HEK293 (cell line): Measurements from ENCODE around the gene NMRK2.

Source experiments
- CTCF ChIA-PET: fragments of 350-600 bp; formaldehyde crosslinking; extraction: SDS; loops from one replicate; lab custom pipeline; 2021; ENCODE audit warnings: antibody characterized with exemption; lab: Yijun Ruan, JAX
- POLR2A ChIA-PET: fragments of 300-600 bp; formaldehyde crosslinking; extraction: SDS; loops from one replicate; lab custom pipeline; 2020; ENCODE audit warnings: antibody characterized with exemption, inconsistent platforms; lab: Yijun Ruan, JAX
- H3K27ac ChIP-seq: fragments of 200-500 bp; sonication (Bioruptor generic); 2 replicates; pipeline ENCODE4 v1.5.1; 2014; ENCODE audit warnings: low read depth, low read length, control low read depth, inconsistent platforms; ENCODE audit errors: extremely low read depth
- H3K36me3 ChIP-seq, 2 experiments: fragments of 200-500 bp in 1 of 2; sonication (Bioruptor generic) in 1 of 2; 1 replicate in 1 of 2; 2 replicates in 1 of 2; pipeline ENCODE4 v1.5.1; 2014 to 2017; ENCODE audit warnings: inconsistent platforms in 2 of 2, low read length in 2 of 2; ENCODE audit not compliant: control insufficient read depth in 2 of 2, insufficient read depth in 1 of 2
- H3K4me1 ChIP-seq: fragments of 200-500 bp; sonication (Bioruptor generic); 2 replicates; pipeline ENCODE4 v1.5.1; 2014; ENCODE audit warnings: mild to moderate bottlenecking, low read length, inconsistent platforms; ENCODE audit not compliant: control insufficient read depth, insufficient read depth
- H3K4me3 ChIP-seq: 2 replicates; pipeline ENCODE4 v1.5.1; 2011; ENCODE audit warnings: low read depth, mild to moderate bottlenecking, control low read depth, low read length, moderate library complexity
- H3K9me3 ChIP-seq: fragments of 200-500 bp; sonication (Bioruptor generic); 2 replicates; pipeline ENCODE4 v1.5.1; 2014; ENCODE audit warnings: low read depth, low read length, inconsistent platforms; ENCODE audit not compliant: control insufficient read depth, insufficient read depth
- EGR2 ChIP-seq: fragments of 450-650 bp; formaldehyde crosslinking; IDR thresholded peaks from 2 replicates; pipeline ENCODE4 v1.5.1; 2016; ENCODE audit warnings: low read depth, missing biosample characterization, missing genetic modification characterization
- IKZF3 ChIP-seq: fragments of 450-650 bp; IDR thresholded peaks from 2 replicates; pipeline ENCODE4 v1.5.0; 2018; ENCODE audit warnings: missing biosample characterization, mild to moderate bottlenecking, missing genetic modification characterization, moderate library complexity
- SCRT2 ChIP-seq: fragments of 450-650 bp; formaldehyde crosslinking; IDR thresholded peaks from 2 replicates; pipeline ENCODE4 v1.5.1; 2016; ENCODE audit warnings: missing biosample characterization, missing genetic modification characterization
- SP3 ChIP-seq: fragments of 450-650 bp; formaldehyde crosslinking; IDR thresholded peaks from 2 replicates; pipeline ENCODE4 v1.5.1; 2016; ENCODE audit warnings: missing biosample characterization, missing genetic modification characterization
- WT1 ChIP-seq: fragments of 450-650 bp; formaldehyde crosslinking; IDR thresholded peaks from 2 replicates; pipeline ENCODE4 v1.5.1; 2016; ENCODE audit warnings: missing biosample characterization, missing genetic modification characterization
- ZIC2 ChIP-seq: fragments of 450-650 bp; formaldehyde crosslinking; IDR thresholded peaks from 2 replicates; pipeline ENCODE4 v1.5.1; 2016; ENCODE audit warnings: missing biosample characterization, missing genetic modification characterization
- ZNF10 ChIP-seq: fragments of 450-650 bp; formaldehyde crosslinking; IDR thresholded peaks from 2 replicates; pipeline ENCODE4 v1.5.1; 2017; ENCODE audit warnings: missing biosample characterization, missing genetic modification characterization
- ZNF248 ChIP-seq: fragments of 450-650 bp; formaldehyde crosslinking; IDR thresholded peaks from 2 replicates; pipeline ENCODE4 v1.5.1; 2017; ENCODE audit warnings: missing biosample characterization, missing genetic modification characterization
- ZNF530 ChIP-seq: fragments of 450-650 bp; formaldehyde crosslinking; IDR thresholded peaks from 2 replicates; pipeline ENCODE4 v1.5.1; 2016; ENCODE audit warnings: low read depth, missing biosample characterization, missing genetic modification characterization
- ZNF624 ChIP-seq: fragments of 450-650 bp; formaldehyde crosslinking; IDR thresholded peaks from 2 replicates; pipeline ENCODE4 v1.5.1; 2017; ENCODE audit warnings: missing biosample characterization, missing genetic modification characterization
- TF ChIP-seq, protein P1 (sequence below): fragments of 450-650 bp; formaldehyde crosslinking; IDR thresholded peaks from 2 replicates; pipeline ENCODE4 v1.5.1; 2016; ENCODE audit warnings: missing biosample characterization, missing genetic modification characterization
- TF ChIP-seq, protein P2 (sequence below): fragments of 450-650 bp; formaldehyde crosslinking; IDR thresholded peaks from 2 replicates; pipeline ENCODE4 v1.5.1; 2016; ENCODE audit warnings: missing biosample characterization, missing genetic modification characterization
- TF ChIP-seq, protein P3 (sequence below): fragments of 450-650 bp; formaldehyde crosslinking; IDR thresholded peaks from 2 replicates; pipeline ENCODE4 v1.5.1; 2016; ENCODE audit warnings: missing biosample characterization, missing genetic modification characterization
- TF ChIP-seq, protein P4 (sequence below): fragments of 450-650 bp; formaldehyde crosslinking; IDR thresholded peaks from 2 replicates; pipeline ENCODE4 v1.5.1; 2017; ENCODE audit warnings: missing biosample characterization, missing genetic modification characterization
- TF ChIP-seq, protein P5 (sequence below): fragments of 450-650 bp; formaldehyde crosslinking; IDR thresholded peaks from 2 replicates; pipeline ENCODE4 v1.5.1; 2016; ENCODE audit warnings: missing biosample characterization, missing genetic modification characterization
- TF ChIP-seq, protein P6 (sequence below): fragments of 450-650 bp; formaldehyde crosslinking; IDR thresholded peaks from 2 replicates; pipeline ENCODE4 v1.5.1; 2016; ENCODE audit warnings: missing biosample characterization, missing genetic modification characterization
- TF ChIP-seq, protein P7 (sequence below): fragments of 450-650 bp; formaldehyde crosslinking; IDR thresholded peaks from 2 replicates; pipeline ENCODE4 v1.5.1; 2017; ENCODE audit warnings: missing biosample characterization, missing genetic modification characterization

The NMRK2 gene, protein sequence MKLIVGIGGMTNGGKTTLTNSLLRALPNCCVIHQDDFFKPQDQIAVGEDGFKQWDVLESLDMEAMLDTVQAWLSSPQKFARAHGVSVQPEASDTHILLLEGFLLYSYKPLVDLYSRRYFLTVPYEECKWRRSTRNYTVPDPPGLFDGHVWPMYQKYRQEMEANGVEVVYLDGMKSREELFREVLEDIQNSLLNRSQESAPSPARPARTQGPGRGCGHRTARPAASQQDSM

DNA sequence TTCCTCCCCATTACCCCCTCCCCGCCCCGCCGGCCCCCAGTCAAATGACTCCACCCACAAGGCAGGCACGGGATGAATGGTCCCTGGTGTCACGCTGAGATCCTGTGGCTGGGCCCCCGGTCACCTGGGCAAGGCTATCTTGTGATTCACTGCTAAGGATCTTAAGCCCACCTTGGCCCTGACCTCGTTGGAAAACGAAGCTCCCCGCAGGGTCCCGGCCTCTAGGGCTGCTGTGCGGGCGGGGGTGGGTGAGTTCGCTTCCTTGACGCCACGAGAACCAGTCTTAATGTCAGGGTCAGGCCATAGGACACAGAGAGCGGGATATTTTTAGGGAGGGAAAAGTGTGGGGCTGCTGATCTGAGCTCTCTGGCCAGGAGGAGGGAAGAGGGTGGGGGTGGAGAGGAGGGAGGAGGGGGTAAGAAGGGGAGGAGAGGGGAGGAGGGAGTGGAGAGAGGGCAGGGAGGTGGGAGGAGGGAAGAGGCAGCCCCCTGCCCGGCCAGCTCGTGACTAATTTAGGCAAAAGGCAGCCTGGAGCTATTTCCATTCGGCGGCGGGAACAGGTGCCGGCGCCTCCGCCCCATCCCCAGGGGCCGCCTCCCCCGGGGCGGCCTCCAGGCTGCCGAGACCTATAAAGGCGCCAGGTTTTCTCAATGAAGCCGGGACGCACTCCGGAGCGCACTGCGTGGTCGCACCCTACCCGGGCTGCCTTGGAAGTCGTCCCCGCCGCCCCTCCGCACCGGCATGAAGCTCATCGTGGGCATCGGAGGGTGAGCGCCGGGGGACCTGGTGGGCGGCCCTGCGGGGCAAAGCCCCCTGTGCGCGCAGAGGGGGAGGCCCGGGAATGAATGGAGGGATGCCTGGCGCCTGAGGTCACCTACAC, at the start of gene NMRK2:
Gene NMRK2, plus strand, starts transcription at position 139 of the 880 bp plus-strand sequence. Its CDS starts 603 bp downstream, at position 742.
- H3K27ac ChIP-seq, result no peak within 1 kb of the TSS
- peak within 1 kb of the TSS; percentile 15; the same call in 1 of the 2 replicates for H3K4me3 ChIP-seq
- no peaks in the 10 kb centered on the region for H3K9me3 ChIP-seq
- no peaks in the 10 kb centered on the region for H3K36me3 ChIP-seq
- ChIA-PET POLR2A (interaction anchor here (0.6 to 1.6 kb wide), 6 partner anchors 21 to 52 kb away, joined by 3 to 12 read pairs (median 4); partner anchors contain the start of genes DAPK3 and EEF2), CTCF (interaction anchor here (0.8 to 1.3 kb wide), 3 partner anchors 36 to 54 kb away, joined by 3 to 6 read pairs (median 4); partner anchors contain the start of gene EEF2)
- no peaks in the 10 kb centered on the region for H3K4me1 ChIP-seq
- TF ChIP-seq, protein P1, sequence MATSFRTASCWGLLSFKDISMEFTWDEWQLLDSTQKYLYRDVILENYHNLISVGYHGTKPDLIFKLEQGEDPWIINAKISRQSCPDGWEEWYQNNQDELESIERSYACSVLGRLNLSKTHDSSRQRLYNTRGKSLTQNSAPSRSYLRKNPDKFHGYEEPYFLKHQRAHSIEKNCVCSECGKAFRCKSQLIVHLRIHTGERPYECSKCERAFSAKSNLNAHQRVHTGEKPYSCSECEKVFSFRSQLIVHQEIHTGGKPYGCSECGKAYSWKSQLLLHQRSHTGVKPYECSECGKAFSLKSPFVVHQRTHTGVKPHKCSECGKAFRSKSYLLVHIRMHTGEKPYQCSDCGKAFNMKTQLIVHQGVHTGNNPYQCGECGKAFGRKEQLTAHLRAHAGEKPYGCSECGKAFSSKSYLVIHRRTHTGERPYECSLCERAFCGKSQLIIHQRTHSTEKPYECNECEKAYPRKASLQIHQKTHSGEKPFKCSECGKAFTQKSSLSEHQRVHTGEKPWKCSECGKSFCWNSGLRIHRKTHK (tag by site-specific recombination), result no peak
- no peak for TF ChIP-seq ZNF624 (tag by site-specific recombination)
- no peak for TF ChIP-seq SCRT2 (tag by site-specific recombination)
- TF ChIP-seq, protein P2, sequence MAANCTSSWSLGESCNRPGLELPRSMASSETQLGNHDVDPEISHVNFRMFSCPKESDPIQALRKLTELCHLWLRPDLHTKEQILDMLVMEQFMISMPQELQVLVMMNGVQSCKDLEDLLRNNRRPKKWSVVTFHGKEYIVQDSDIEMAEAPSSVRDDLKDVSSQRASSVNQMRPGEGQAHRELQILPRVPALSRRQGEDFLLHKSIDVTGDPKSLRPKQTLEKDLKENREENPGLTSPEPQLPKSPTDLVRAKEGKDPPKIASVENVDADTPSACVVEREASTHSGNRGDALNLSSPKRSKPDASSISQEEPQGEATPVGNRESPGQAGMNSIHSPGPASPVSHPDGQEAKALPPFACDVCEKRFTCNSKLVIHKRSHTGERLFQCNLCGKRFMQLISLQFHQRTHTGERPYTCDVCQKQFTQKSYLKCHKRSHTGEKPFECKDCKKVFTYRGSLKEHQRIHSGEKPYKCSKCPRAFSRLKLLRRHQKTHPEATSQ (tag by site-specific recombination), result no peak
- peak; percentile 53 for TF ChIP-seq ZIC2 (tag by site-specific recombination)
- TF ChIP-seq SP3 (tag by site-specific recombination), result peak; percentile 83
- peak; percentile 78 for TF ChIP-seq EGR2 (tag by site-specific recombination)
- TF ChIP-seq ZNF248, result no peak
- TF ChIP-seq, protein P3, sequence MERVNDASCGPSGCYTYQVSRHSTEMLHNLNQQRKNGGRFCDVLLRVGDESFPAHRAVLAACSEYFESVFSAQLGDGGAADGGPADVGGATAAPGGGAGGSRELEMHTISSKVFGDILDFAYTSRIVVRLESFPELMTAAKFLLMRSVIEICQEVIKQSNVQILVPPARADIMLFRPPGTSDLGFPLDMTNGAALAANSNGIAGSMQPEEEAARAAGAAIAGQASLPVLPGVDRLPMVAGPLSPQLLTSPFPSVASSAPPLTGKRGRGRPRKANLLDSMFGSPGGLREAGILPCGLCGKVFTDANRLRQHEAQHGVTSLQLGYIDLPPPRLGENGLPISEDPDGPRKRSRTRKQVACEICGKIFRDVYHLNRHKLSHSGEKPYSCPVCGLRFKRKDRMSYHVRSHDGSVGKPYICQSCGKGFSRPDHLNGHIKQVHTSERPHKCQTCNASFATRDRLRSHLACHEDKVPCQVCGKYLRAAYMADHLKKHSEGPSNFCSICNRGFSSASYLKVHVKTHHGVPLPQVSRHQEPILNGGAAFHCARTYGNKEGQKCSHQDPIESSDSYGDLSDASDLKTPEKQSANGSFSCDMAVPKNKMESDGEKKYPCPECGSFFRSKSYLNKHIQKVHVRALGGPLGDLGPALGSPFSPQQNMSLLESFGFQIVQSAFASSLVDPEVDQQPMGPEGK, result peak; percentile 74
- TF ChIP-seq, protein P4, sequence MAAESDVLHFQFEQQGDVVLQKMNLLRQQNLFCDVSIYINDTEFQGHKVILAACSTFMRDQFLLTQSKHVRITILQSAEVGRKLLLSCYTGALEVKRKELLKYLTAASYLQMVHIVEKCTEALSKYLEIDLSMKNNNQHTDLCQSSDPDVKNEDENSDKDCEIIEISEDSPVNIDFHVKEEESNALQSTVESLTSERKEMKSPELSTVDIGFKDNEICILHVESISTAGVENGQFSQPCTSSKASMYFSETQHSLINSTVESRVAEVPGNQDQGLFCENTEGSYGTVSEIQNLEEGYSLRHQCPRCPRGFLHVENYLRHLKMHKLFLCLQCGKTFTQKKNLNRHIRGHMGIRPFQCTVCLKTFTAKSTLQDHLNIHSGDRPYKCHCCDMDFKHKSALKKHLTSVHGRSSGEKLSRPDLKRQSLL (tag by site-specific recombination), result no peak
- peak; percentile 86 for TF ChIP-seq WT1 (tag by site-specific recombination)
- TF ChIP-seq IKZF3 (tag by site-specific recombination), result 0 out of 2 replicates have a peak, but pooled peaks have one; percentile 8
- TF ChIP-seq, protein P5, sequence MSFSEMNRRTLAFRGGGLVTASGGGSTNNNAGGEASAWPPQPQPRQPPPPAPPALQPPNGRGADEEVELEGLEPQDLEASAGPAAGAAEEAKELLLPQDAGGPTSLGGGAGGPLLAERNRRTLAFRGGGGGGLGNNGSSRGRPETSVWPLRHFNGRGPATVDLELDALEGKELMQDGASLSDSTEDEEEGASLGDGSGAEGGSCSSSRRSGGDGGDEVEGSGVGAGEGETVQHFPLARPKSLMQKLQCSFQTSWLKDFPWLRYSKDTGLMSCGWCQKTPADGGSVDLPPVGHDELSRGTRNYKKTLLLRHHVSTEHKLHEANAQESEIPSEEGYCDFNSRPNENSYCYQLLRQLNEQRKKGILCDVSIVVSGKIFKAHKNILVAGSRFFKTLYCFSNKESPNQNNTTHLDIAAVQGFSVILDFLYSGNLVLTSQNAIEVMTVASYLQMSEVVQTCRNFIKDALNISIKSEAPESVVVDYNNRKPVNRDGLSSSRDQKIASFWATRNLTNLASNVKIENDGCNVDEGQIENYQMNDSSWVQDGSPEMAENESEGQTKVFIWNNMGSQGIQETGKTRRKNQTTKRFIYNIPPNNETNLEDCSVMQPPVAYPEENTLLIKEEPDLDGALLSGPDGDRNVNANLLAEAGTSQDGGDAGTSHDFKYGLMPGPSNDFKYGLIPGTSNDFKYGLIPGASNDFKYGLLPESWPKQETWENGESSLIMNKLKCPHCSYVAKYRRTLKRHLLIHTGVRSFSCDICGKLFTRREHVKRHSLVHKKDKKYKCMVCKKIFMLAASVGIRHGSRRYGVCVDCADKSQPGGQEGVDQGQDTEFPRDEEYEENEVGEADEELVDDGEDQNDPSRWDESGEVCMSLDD (tag by site-specific recombination), result no peak
- TF ChIP-seq, protein P6, sequence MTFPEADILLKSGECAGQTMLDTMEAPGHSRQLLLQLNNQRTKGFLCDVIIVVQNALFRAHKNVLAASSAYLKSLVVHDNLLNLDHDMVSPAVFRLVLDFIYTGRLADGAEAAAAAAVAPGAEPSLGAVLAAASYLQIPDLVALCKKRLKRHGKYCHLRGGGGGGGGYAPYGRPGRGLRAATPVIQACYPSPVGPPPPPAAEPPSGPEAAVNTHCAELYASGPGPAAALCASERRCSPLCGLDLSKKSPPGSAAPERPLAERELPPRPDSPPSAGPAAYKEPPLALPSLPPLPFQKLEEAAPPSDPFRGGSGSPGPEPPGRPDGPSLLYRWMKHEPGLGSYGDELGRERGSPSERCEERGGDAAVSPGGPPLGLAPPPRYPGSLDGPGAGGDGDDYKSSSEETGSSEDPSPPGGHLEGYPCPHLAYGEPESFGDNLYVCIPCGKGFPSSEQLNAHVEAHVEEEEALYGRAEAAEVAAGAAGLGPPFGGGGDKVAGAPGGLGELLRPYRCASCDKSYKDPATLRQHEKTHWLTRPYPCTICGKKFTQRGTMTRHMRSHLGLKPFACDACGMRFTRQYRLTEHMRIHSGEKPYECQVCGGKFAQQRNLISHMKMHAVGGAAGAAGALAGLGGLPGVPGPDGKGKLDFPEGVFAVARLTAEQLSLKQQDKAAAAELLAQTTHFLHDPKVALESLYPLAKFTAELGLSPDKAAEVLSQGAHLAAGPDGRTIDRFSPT (tag by site-specific recombination), result 0 out of 2 replicates have a peak, but pooled peaks have one; percentile 22
- TF ChIP-seq ZNF530 (tag by site-specific recombination), result no peak
- TF ChIP-seq ZNF10 (tag by site-specific recombination), result no peak
- TF ChIP-seq, protein P7, sequence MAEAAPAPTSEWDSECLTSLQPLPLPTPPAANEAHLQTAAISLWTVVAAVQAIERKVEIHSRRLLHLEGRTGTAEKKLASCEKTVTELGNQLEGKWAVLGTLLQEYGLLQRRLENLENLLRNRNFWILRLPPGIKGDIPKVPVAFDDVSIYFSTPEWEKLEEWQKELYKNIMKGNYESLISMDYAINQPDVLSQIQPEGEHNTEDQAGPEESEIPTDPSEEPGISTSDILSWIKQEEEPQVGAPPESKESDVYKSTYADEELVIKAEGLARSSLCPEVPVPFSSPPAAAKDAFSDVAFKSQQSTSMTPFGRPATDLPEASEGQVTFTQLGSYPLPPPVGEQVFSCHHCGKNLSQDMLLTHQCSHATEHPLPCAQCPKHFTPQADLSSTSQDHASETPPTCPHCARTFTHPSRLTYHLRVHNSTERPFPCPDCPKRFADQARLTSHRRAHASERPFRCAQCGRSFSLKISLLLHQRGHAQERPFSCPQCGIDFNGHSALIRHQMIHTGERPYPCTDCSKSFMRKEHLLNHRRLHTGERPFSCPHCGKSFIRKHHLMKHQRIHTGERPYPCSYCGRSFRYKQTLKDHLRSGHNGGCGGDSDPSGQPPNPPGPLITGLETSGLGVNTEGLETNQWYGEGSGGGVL, result peak; percentile 93
